Thyroid gland (tissue), 4 donors: ENCODE measurements around the gene RHOC.

ENCODE experiments used
- CTCF ChIP-seq, 6 experiments: fragments of 200-600 bp in 3 of 6; fragments of 450-650 bp in 3 of 6; sonication (generic) in 3 of 6; IDR thresholded peaks; one replicate each; pipeline ENCODE4 v1.5.1; 2016 to 2019; ENCODE audit warnings: antibody characterized with exemption in 6 of 6, mild to moderate bottlenecking in 2 of 6, inconsistent platforms in 1 of 6, moderate library complexity in 1 of 6
- POLR2A ChIP-seq, 2 donors: fragments of 450-650 bp; IDR thresholded peaks; one replicate each; pipeline ENCODE4 v1.6.1; 2017; ENCODE audit warnings: antibody characterized with exemption in 2 of 2, mild to moderate bottlenecking in 2 of 2, moderate library complexity in 1 of 2

- TF ChIP-seq CTCF (IDR thresholded peaks at IDR 0.05) (no peak), POLR2A (IDR thresholded peaks at IDR 0.05) (no peak)
These were observed 17.1 kb downstream of the RHOC start for GRCh38 chr1:112689842-112690237.
